Stimulated activated CD4-positive, alpha-beta T cell treated with anti-CD3 and anti-CD28 coated beads, Interleukin-15, amount 100 ng/mL, for 1 hour (primary cell): ENCODE measurements around the gene ZFAND2B.
"Not testable (repeated sequence)": the region's sequence is repeated elsewhere in the genome, so short reads cannot be mapped to it uniquely, and the experiment has no call there.

Source experiments
- DNase-seq, 2 donors: peaks; one replicate each; pipeline ENCODE4 v3.0.0-alpha.2; 2020; ENCODE audit warnings: low read depth in 1 of 2, low spot score in 1 of 2

The ZFAND2B gene

GRCh38 chr2:219175928-219176817, 30.4 kb upstream of the ZFAND2B start:
- DNase-seq = no peak

- DNase-seq = peak; percentile 76 to 83
Observed at GRCh38 chr2:219176818-219177551, 29.6 kb upstream of the ZFAND2B start, which contains the start of gene CNPPD1. Gene CNPPD1, minus strand, starts transcription at chr2:219176925. Its CDS starts 97 bp downstream, at chr2:219176828.

GRCh38 chr2:219177552-219178376, 28.8 kb upstream of the ZFAND2B start, which contains the start of gene RETREG2:
Gene RETREG2, plus strand, starts transcription at chr2:219178275. Its CDS starts 78 bp downstream, at chr2:219178353.
- DNase-seq = peak; percentile 60 to 71

GRCh38 chr2:219178377-219179175, 28.0 kb upstream of the ZFAND2B start:
- DNase-seq = peak in 1 of 2 donors; percentile 27

- DNase-seq = no peak
Observed at GRCh38 chr2:219179601-219180465, 26.7 kb upstream of the ZFAND2B start.

GRCh38 chr2:219180961-219181360, 25.6 kb upstream of the ZFAND2B start:
- no peak for DNase-seq

- DNase-seq = no peak
Observed at GRCh38 chr2:219181531-219181930, 25.1 kb upstream of the ZFAND2B start.

- no peak for DNase-seq
Observed at GRCh38 chr2:219182331-219183150, 24.0 kb upstream of the ZFAND2B start.

GRCh38 chr2:219183151-219183772, 23.3 kb upstream of the ZFAND2B start:
- no peak for DNase-seq

- no peak for DNase-seq
Observed at GRCh38 chr2:219184121-219184520, 22.5 kb upstream of the ZFAND2B start.

- DNase-seq = no peak
Observed at GRCh38 chr2:219186754-219187456, 19.7 kb upstream of the ZFAND2B start.

GRCh38 chr2:219197388-219197787, 9.2 kb upstream of the ZFAND2B start:
- DNase-seq = no peak

- no peak for DNase-seq
Observed at GRCh38 chr2:219198974-219199373, 7.6 kb upstream of the ZFAND2B start.

GRCh38 chr2:219199470-219200211, 6.9 kb upstream of the ZFAND2B start:
- no peak for DNase-seq

- DNase-seq = not testable (repeated sequence)
Observed at GRCh38 chr2:219200502-219201326, 5.9 kb upstream of the ZFAND2B start.

- not testable (repeated sequence) for DNase-seq
Observed at GRCh38 chr2:219201331-219201730, 5.3 kb upstream of the ZFAND2B start.
